ENCODE data around the gene KCND1. TPM values are rescaled to one million over a fixed set of nuclear protein-coding genes. Genes with fewer than 3 reads are reported as not detected.

Gene KCND1
- total RNA-seq, 1 donor from 2014 or later: 0.21 TPM

- DNase-seq (ENCODE audit: low read depth): no peak
Observed at GRCh38 chrX:48975041-48975440, 3.4 kb upstream of the KCND1 start.

GRCh38 chrX:48974574-48974973, 2.9 kb upstream of the KCND1 start:
- no peak for DNase-seq (ENCODE audit: low read depth)

GRCh38 chrX:48974033-48974432, 2.4 kb upstream of the KCND1 start:
- DNase-seq (ENCODE audit: low read depth): no peak

- peak; percentile 44 for DNase-seq (ENCODE audit: low read depth)
Observed at GRCh38 chrX:48972220-48973164, 848 bp upstream of the KCND1 start.

GRCh38 chrX:48969471-48969870, 2.2 kb downstream of the KCND1 start:
- no peak for DNase-seq (ENCODE audit: low read depth)

- no peak for DNase-seq (ENCODE audit: low read depth)
Observed at GRCh38 chrX:48968377-48968776, 3.3 kb downstream of the KCND1 start.

GRCh38 chrX:48966796-48967579, 4.7 kb downstream of the KCND1 start:
- DNase-seq (ENCODE audit: low read depth): peak; percentile 28

GRCh38 chrX:48965959-48966358, 5.7 kb downstream of the KCND1 start:
- no peak for DNase-seq (ENCODE audit: low read depth)

- DNase-seq (ENCODE audit: low read depth): no peak
Observed at GRCh38 chrX:48961585-48962091, 10.0 kb downstream of the KCND1 start.

- no peak for DNase-seq (ENCODE audit: low read depth)
Observed at GRCh38 chrX:48960291-48960690, 11.4 kb downstream of the KCND1 start.

GRCh38 chrX:48958635-48959094, 13.0 kb downstream of the KCND1 start:
- DNase-seq (ENCODE audit: low read depth): peak; percentile 71

GRCh38 chrX:48957827-48958634, 13.6 kb downstream of the KCND1 start:
- peak; percentile 97 for DNase-seq (ENCODE audit: low read depth)

GRCh38 chrX:48957477-48957826, 14.2 kb downstream of the KCND1 start, which contains the start of gene OTUD5:
Gene OTUD5 (minus strand): TSS chrX:48957607. CDS start chrX:48957570, 37 bp downstream.
- peak; percentile 74 for DNase-seq (ENCODE audit: low read depth)

- no peak for DNase-seq (ENCODE audit: low read depth)
Observed at GRCh38 chrX:48956728-48957414, 14.8 kb downstream of the KCND1 start.

GRCh38 chrX:48948589-48948988, 23.1 kb downstream of the KCND1 start:
- DNase-seq (ENCODE audit: low read depth): no peak

GRCh38 chrX:48945517-48946348, 25.9 kb downstream of the KCND1 start:
- peak; percentile 46 for DNase-seq (ENCODE audit: low read depth)

- no peak for DNase-seq (ENCODE audit: low read depth)
Observed at GRCh38 chrX:48942895-48943294, 28.7 kb downstream of the KCND1 start.

- DNase-seq (ENCODE audit: low read depth): peak; percentile 34
Observed at GRCh38 chrX:48940404-48940955, 31.2 kb downstream of the KCND1 start.
